H1 (cell line): Measurements from ENCODE around the gene NME7. TPM values are rescaled to one million over a fixed set of nuclear protein-coding genes. Genes with fewer than 3 reads are reported as not detected.

Experiments used
- ATF2 ChIP-seq: IDR thresholded peaks from 2 replicates; pipeline ENCODE4 v1.6.1; 2012; ENCODE audit warnings: low read length, inconsistent platforms
- CEBPB ChIP-seq: IDR thresholded peaks from 2 replicates; pipeline ENCODE4 v1.6.1; 2012; ENCODE audit warnings: low read depth, low read length
- CHD2 ChIP-seq: IDR thresholded peaks from 2 replicates; pipeline ENCODE4 v1.6.1; 2012; ENCODE audit warnings: low read length, improper control_type of control experiment
- CREB1 ChIP-seq: IDR thresholded peaks from 2 replicates; pipeline ENCODE4 v1.6.1; 2012; ENCODE audit warnings: inconsistent platforms
- CTBP2 ChIP-seq: IDR thresholded peaks from 2 replicates; pipeline ENCODE4 v1.7.0; 2011; ENCODE audit warnings: borderline replicate concordance, mild to moderate bottlenecking, moderate library complexity, mixed read lengths, low read length; ENCODE audit not compliant: insufficient read depth, insufficient read length
- CTCF ChIP-seq, 3 experiments: IDR thresholded peaks; 1 replicate in 2 of 3; 2 replicates in 1 of 3; pipeline versions ENCODE4 v1.5.1 to v1.6.1; 2011; ENCODE audit warnings: low read length in 3 of 3, mild to moderate bottlenecking in 3 of 3, inconsistent platforms in 2 of 3, low read depth in 1 of 3, moderate library complexity in 1 of 3; ENCODE audit not compliant: insufficient read depth in 1 of 3; ENCODE audit errors: control extremely low read depth in 1 of 3
- GABPA ChIP-seq: IDR thresholded peaks from 2 replicates; pipeline ENCODE4 v1.6.1; 2011; ENCODE audit warnings: mild to moderate bottlenecking, low read length, moderate library complexity, borderline replicate concordance; ENCODE audit not compliant: insufficient read depth
- GTF2F1 ChIP-seq: IDR thresholded peaks from 2 replicates; pipeline ENCODE4 v1.6.1; 2012; ENCODE audit warnings: low read depth, low read length, improper control_type of control experiment, borderline replicate concordance
- JUN ChIP-seq: IDR thresholded peaks from 2 replicates; pipeline ENCODE4 v1.6.1; 2011; ENCODE audit warnings: low read depth, mild to moderate bottlenecking, improper control_type of control experiment, low read length
- JUND ChIP-seq: IDR thresholded peaks from 2 replicates; pipeline ENCODE4 v1.6.1; 2011; ENCODE audit warnings: mild to moderate bottlenecking, improper control_type of control experiment, low read length
- KDM4A ChIP-seq: IDR thresholded peaks from one replicate; pipeline ENCODE4 v1.7.1; 2012; ENCODE audit warnings: low read depth, mild to moderate bottlenecking, moderate library complexity, low read length, inconsistent platforms; ENCODE audit not compliant: severe bottlenecking
- MAFK ChIP-seq: IDR thresholded peaks from 2 replicates; pipeline ENCODE4 v1.6.1; 2012; ENCODE audit warnings: low read depth, mild to moderate bottlenecking, improper control_type of control experiment, low read length
- NRF1 ChIP-seq: IDR thresholded peaks from 2 replicates; pipeline ENCODE4 v1.6.1; 2011; ENCODE audit warnings: mild to moderate bottlenecking, low read depth, low read length, improper control_type of control experiment
- POLR2AphosphoS5 ChIP-seq: IDR thresholded peaks from 2 replicates; pipeline ENCODE4 v1.6.1; 2011; ENCODE audit warnings: low read depth, low read length
- SUZ12 ChIP-seq: fragments of 200-600 bp; sonication (generic); IDR thresholded peaks from 2 replicates; pipeline ENCODE4 v1.6.1; 2012; ENCODE audit warnings: mild to moderate bottlenecking, inconsistent platforms, low read length, moderate library complexity, mixed read lengths
- TAF1 ChIP-seq: IDR thresholded peaks from 2 replicates; pipeline ENCODE4 v1.6.1; 2011; ENCODE audit warnings: mild to moderate bottlenecking, low read depth, low read length
- TCF12 ChIP-seq: IDR thresholded peaks from 2 replicates; pipeline ENCODE4 v1.6.1; 2011; ENCODE audit warnings: low read depth, mild to moderate bottlenecking, low read length
- TEAD4 ChIP-seq: IDR thresholded peaks from 2 replicates; pipeline ENCODE4 v1.6.1; 2012; ENCODE audit warnings: low read depth, low read length, inconsistent platforms, mixed read lengths
- polyA plus RNA-seq, 7 experiments: library from polyadenylated mRNA; depleted of rRNA in 3 of 7; stranded (reverse) in 5 of 7; unstranded in 2 of 7; fragments of >200 nt in 5 of 7; fragments of 200-250 nt in 2 of 7; gene quantifications; 1 replicate in 5 of 7; 2 replicates in 1 of 7; 4 replicates in 1 of 7; pipeline versions ENCODE4 v1.2.1 to v1.2.3, GENCODE V29; 2011 to 2013; ENCODE audit warnings: missing spikeins in 2 of 7, mixed read lengths in 2 of 7
- total RNA-seq: library from RNA; stranded (reverse); fragmentation: NEBNext Ultra II Directional; extraction: Animal tissue kit (Norgen Biotek cat#: 25700); gene quantifications from 2 replicates; pipeline ENCODE4 v1.2.1, GENCODE V29; 2021

The NME7 gene
- total and polyA plus RNA-seq, 2 of the 8 experiments (the other 6 are each of a cell fraction or from before 2014, with no cell fraction given), result 11.6 to 28.5 TPM

- TF ChIP-seq ATF2, result no peak
- peak; percentile 79 for TF ChIP-seq POLR2AphosphoS5
- no peak for TF ChIP-seq CEBPB
- no peak for TF ChIP-seq MAFK
- TF ChIP-seq GTF2F1, result no peak
- peak; percentile 87 for TF ChIP-seq TAF1
- TF ChIP-seq CTCF (IDR thresholded peaks at IDR 0.05; ENCODE audit: control extremely low read depth in 1 of 3, insufficient read depth in 1 of 3, low read depth in 1 of 3, low read length in 3 of 3), result no peak
- TF ChIP-seq CREB1, result no peak; the same call in none of the 2 replicates
- no peak for TF ChIP-seq GABPA
- peak; percentile 71 for TF ChIP-seq KDM4A
- TF ChIP-seq CHD2, result no peak; the same call in 1 of the 2 replicates
- TF ChIP-seq TEAD4, result no peak
- TF ChIP-seq TCF12, result no peak
- TF ChIP-seq SUZ12, result no peak
- TF ChIP-seq CTBP2, result no peak
- no peak for TF ChIP-seq NRF1
- no peak for TF ChIP-seq JUND
- no peak for TF ChIP-seq JUN
Observed at GRCh38 chr1:169106095-169106920, 261.3 kb downstream of the NME7 start, which contains the start of gene ATP1B1 (continued).
